NCI-H1694 (cell line): Measurements from ENCODE around the gene DOK6.
"Not testable (repeated sequence)": the region's sequence is repeated elsewhere in the genome, so short reads cannot be mapped to it uniquely, and the experiment has no call there.

Experiments used
- DNase-seq: peaks from one replicate; lab custom pipeline; 2025; lab: John Stamatoyannopoulos, UW

Gene DOK6

DNA sequence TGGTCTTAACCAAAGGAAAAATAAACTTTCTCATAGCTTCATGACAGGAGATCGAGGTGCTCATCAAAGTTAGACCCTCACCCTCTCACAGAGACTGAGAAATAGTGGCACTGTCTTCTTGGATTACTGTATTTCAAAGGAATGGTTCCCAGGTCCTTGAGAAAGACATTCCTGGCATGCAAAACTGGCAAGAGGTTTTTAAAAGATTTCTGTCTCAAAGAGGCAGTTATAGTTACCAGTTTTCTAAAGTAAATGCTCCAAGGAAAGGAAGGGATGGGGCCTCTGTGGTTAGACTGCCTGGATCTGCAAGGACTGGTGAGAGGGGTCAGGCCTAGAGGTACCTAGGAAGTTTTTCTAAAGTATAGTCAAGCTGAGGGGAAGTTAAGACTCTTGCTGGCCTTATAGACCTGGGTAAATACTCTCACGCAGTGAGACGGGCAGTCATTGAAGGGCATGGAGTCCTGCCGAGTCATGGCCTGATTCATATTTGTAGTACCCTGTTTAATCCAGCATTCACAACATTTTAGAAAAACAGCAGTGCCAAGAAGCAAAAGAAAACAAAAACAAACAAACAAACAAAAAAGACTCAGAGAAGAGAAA is 226.1 kb downstream of the DOK6 start:
- DNase-seq, result no peak

DNA sequence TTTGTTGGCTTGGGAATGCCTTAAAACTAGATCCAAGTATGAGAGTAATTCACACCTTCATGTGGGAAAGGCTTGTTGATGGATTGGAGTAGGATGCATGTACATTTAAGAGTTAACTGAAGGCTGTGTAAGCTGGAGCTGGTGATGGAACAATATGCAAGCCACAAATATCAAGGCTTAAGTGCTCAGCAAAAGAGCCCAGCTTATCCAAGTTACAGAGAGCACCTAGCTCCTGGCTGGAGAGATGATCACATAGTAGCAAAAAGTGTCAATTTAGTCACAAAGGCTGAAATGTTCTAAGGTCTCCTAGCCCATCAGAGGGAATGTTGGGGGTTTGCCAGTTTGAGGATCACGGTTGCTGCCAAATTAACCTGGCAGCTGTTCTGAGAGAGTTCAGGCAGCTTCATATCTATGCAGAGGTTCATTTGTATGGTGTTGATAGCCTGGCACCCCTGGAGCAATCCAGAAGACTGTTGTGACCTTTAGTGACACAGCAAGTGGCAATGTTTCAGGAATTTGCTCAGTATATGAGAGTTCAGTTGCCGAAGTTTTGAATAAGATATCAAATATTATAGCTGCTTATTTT is 228.2 kb downstream of the DOK6 start:
- peak; percentile 70 for DNase-seq

DNA sequence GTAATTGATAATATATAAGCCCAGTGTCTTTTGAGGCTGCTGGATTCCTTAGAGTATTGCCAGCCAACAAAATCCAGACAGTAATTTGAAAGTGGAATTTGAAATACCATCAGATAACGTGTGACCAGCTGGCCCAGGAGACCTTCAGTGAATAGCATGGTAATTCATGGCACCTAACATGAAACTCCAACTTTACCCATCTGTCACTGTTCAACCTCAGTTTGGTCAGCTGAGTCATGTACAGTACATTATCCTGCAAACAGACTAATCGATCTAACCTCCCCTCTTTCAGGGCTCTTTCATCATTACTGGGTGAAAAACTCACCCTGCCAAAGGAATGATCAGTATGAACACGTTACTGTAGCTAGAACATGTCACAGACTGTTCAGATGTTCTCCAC is 230.6 kb downstream of the DOK6 start:
- DNase-seq, result no peak

DNA sequence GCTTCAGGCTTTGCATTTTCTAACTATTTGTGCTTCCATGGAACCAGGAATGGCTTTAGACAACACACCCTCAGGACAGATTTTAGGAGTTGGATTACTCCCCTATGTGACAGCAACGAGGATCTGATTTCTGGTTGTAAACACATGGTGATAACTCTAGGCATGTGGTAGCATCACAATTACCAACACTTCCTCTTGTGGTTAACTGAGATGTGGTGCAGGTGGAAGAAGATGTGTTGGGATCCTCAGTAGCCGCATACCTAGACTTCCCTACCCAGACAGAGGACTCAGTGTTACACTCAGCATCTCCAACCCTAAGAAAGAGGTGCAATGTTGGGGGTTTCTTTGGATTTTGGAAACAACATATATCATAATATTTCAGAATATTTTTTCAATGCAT is 234.8 kb downstream of the DOK6 start:
- DNase-seq, result no peak

DNA sequence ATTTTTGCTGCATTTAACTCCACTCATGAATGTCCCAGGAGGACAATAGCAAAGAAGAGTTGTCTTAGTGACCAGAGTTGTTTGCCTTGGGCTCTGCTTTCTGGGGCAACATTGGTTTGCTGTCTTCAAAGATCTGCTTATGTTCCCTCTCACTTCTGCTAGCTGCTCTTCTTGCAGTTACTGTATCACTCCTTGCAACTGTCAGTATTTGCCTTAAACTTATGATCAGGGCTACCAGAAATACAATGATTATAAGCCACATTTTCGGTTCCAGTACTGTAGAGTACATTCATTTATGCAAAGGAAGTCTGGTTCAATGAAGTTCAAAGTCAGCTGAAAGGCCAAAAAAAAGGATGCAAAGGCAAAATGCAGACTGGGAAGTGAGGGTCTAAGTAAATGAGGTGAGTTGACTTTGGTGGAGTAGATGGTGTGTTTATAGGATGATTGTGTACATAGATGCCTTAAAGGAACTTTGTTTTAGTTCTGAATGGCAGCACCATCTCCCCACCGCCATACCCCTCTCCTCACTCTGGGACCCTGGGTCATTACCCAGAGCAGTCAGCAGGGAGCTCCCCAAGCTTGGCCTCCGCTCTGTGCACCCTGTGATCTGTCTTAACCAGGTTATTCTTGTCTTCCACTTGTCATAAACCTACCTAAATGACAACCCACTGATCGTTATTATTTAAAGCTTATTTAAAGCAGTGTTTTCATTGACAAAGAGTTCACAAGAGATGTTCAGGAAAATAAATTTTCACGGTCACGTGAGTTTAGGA is 236.0 kb downstream of the DOK6 start:
- DNase-seq, result no peak

DNA sequence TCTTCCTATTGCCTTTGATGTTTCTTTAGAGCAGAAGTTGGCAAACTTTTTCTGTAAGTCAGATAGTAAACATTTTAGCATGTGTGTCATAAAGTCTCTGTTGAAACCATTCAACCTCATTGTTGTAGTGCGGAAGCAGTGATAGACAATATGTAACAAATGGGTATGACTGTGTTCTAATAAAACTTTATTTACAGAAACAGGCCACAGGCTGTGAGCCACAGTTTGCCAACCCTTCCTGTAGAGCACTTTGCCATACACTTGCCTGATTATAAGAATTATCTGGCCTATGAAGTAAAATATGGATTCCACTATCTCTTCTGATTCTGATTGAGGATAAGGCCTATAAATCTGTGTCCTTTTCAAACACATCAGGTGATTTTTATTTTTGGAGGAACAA is 237.4 kb downstream of the DOK6 start:
- DNase-seq, result no peak

DNA sequence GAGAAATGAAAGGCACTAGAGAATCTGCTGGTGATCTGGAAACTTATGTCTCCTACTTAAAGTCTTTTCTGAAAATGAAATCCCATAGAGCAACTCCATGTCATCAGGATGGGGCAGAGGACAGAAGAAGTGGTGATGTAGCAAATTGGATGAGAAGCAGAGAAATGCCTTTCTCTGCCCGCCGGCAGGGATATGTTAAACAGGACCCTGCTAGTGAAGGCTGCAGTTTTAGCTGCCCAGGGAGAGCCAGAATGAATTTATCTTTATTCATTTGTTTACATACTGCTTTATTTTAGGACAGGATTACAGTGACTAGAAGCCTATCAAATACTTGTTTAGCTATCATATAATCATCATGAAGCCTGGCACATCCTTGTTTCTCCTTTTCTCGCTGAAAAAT is 247.0 kb downstream of the DOK6 start:
- DNase-seq, result no peak

DNA sequence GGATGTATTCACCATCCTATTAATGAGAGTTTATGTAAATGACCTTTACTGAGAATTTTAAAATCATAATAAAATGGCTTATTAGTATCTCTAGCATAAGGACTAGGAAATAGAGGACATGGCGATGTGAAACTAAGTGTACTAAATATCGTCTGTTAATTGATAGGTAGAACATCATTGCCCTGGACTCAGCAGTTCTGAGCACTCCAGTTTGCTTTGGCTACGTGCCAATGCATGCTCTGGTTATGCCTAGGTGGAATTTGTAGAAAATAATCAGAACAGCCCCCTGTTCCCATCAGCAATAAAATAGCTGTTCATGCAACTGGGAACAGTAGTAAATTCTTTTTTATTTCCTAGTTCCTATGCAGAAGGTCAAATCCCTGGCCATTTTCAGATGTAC is 247.8 kb downstream of the DOK6 start:
- no peak for DNase-seq

DNA sequence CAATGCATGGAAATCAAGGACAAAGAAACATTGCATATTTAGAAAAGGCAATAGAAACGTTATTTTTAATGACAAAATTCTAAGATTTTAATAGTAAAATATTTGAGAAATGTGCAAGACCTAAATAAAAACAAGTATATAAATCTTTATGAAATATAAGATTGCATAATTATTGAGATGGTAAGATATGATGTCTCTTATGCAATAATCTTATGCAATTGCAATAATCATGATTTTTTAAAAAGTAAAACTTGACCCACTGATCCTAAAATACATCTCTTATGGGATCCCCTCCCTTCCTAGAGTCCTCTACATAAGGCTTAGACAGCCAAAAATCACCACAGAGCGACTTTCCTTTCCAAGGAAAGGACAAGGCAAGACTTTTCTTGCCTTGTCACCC is 249.0 kb downstream of the DOK6 start:
- DNase-seq, result no peak

DNA sequence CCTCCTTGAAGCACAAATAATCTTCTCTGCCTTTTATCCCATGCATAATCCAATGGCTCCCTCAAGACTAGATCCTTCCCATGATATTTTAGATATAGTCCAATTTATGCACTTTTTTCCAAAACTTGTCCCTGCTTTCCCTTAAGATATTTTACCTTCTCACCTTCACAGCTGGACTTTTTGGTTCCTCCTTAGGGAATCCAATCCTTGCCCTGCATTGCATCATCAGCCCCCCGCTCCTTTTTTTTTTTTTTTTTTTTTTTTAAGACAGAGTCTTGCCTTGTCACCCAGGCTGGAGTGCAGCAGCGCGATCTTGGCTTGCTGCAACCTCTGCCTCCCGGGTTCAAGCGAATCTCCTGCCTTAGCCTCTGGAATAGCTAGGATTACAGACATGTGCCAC is 250.6 kb downstream of the DOK6 start:
- DNase-seq, result no peak

DNA sequence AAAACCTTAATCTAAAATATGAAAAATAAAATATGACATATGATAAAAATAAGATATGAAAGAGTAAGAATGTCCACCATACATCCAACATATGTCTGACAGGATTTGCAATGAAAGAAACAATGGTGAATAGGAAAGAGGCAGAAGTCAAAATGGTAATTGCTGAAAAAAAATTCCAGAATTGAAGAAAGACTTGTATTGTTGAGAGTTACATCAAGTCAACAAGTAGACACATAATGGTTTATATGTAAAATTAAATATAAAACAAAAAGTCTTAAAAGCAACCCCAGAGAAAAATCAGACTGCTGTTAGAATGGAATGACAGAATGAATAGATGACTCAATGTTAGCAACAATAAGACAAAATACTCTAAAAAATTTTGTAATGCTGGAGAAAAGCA is 255.1 kb downstream of the DOK6 start:
- no peak for DNase-seq

DNA sequence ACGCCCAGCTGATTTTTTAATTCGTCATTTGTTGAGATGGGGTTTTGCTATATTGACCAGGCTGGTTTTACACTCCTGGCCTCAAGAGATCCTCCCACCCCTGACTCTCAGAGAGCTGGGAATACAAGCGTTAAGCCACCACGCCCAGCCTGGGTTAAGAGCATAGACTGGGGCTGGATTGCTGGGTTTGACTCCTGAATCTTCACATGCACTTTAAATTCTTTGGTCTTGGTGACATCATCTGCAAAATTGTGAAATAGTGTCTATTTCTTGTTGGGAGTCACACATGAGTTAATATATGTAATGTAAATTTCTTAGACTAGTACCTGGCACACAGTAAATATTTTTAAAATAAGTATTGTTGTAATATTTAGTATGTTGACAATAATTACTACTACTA is 257.4 kb downstream of the DOK6 start:
- DNase-seq, result no peak

DNA sequence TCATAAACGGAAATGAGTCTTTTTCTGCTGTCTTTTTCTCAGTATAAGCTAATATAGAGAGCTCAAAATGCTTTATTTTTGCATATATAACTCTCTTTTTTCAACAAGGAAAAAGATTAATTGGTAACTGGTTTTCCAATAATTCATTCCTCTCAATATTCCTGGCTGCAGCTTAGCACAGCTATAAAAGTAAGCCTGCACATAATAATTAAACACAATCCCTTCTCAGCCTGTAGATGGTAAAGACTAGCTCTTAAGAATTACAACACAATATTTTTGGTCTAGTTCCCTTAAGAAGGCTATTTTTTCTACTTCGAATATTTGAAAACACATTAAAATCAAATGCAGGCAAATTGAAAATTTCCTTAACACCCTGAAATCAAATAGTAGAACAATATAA is 258.0 kb downstream of the DOK6 start:
- no peak for DNase-seq

DNA sequence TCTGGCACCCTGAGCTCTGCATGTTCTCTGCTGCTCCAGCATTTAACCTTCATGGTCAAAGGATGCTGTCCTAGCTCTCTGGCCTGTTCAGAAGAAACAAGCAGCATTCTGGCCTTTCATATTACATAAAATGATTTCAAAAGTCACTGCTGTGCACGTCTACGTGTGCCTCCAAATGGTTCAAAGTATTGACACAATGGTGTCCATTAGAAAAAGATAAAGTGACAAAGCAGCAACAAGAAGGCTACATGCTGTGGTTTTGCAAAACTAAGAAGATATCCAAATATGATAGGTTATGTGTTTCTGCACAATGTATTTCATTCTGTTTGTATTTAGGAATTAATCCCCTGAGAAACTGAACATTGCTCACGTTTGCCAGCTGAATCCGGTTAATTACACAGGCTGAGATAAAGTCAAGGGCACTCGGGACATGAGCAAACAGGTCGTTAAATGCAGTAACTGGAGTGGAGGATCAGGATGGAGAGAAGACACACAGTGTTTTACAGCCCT is 258.5 kb downstream of the DOK6 start:
- DNase-seq, result no peak

DNA sequence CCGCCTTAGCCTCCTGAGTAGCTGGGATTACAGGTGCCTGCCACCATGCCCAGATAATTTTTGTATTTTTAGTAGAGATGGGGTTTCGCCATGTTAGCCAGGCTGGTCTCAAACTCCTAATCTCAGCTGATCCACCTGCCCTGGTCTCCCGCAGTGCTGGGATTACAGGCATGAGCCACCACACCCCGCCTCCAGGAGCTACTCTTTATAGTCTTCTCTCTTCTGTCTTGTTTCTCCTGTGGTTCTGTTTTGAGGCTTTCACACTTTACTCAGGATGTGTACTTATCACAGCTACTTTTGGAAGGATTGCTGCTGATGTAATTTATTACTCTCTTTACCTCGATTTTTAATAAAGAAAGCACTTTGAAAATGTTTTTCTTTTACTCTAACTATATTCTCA is 261.4 kb downstream of the DOK6 start:
- not testable (repeated sequence) for DNase-seq

DNA sequence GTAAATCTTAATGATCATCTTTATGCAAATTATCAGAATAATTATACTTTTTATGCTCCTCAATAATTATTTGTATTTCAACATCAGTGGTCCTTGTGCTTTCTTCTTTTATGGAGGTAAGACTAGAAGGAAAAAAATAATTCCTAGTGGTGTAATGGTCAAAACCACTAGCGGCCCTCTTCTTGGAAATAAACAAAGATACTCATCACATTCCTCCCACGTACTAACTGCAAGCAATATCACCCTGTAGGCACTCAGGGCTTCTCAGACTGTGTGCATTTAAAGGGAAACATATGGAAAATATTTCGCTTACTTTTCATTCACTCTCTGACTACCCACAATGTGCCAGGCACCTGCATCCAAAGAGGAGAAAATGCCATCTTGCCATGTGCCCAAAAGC is 263.7 kb downstream of the DOK6 start:
- DNase-seq, result no peak

DNA sequence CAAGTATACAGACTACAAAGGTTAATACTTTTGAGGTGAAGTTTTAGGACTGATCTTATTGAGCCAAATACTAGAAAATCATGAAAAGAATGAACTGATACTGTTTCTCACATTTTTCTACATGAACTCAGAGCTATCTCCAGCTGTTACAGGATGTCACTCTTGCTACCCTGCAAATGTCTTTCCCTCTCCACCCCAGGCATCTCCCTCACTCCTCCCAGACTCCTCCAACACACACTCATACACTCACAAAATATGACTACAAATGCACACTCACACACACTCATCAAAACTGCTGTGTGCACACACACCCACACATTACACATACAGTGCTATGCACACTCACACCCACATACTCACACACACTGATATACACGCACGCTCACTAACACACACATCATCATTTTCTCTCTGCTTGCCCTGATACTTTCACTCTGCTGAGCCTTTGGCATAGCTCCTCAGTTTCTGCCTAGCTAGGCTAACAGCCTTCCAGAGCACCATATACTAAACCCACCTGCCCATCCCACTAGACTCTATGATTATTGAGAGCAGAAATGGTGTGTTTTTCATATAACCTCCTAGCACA is 273.7 kb downstream of the DOK6 start:
- no peak for DNase-seq

DNA sequence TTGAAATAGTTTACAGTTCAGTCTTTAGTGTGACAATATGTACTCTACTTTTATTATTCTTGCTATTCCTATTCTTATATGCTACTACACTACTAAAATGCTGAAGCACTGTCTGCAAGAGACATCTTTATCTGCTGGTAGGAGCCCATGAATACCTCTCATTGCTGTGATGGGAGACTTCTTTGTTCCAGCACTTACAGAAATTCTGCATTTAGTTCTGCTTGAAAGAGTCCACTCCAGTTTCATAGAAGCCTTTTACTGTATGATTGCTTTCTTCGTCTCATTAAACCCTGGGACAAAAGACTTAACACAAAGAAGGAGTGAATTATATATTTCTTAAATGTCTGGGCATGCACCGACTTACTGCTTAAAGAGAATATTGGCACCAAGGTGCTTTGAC is 274.3 kb downstream of the DOK6 start:
- DNase-seq, result no peak

DNA sequence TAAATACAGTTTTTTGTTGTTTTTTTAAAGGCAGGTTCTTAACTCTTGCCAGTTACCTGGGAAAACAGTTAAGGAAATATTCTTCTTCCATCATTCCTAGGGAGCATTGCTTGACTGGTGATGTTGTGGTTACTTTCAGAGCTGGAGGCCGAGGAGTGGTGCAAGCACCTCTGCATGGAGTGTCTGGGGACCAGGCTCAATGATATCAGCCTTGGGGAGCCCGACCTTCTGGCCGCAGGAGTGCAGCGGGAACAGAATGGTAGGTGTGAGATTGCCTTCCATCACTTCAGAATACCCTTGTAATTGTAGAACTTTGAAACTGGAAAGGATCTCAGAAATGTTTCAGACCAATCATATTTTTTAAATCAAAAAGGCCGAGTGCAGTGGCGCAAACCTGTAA is 276.9 kb downstream of the DOK6 start:
- DNase-seq, result no peak

DNA sequence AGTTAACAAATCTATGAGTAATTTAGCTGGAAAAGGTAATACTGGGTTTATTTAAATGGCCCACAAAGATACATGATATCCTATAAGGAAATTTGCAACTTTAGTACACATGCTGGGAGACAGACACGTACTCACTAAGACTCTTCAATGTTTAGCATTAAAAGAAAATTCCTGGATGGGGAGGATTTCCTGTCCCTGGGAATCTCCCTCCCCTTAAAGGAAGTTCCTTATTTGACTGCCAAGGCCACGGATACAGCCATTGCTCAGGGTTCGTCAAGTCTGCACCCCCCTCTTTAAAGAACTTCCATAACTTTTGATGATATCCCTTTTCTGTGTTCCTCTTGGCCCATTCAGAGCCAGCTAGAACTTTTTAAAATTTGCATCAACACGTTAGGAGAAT is 279.4 kb downstream of the DOK6 start:
- no peak for DNase-seq

DNA sequence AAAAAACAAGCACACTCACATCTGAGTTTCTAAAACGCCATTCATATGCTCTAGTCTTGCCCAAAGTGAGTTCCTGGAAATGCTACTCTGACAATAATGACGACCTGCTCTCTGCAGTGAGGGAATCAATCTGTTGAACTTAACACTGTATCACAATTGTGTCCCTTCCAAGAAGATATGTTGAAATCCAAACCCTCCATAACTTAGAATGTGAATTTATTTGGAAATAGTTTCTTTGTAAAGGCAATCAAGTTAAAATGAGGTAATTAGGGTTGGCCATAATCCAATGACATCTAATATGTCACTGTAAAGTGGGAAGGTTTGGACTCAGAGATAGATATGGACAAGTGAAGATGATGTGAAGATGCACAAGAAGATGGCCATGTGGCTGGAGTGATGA is 282.5 kb downstream of the DOK6 start:
- no peak for DNase-seq

DNA sequence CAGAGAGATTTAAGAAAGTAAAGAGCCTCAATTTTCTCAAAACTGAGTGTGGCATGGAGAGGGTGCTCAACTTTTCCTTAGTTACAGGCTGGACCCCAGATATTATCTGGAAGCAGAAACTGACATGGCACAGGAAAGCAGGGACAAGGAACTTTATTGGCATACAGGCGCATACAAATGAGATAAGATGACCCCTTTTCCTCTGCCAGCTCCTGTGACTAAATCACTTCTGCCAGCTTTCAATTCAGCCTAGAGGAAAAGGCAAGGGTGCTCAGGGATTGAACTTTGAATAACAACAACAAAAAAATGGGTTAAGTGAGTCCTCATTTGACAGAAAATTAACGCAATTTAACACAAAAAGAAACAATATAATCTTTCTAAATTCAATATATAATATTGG is 284.1 kb downstream of the DOK6 start:
- DNase-seq, result no peak

DNA sequence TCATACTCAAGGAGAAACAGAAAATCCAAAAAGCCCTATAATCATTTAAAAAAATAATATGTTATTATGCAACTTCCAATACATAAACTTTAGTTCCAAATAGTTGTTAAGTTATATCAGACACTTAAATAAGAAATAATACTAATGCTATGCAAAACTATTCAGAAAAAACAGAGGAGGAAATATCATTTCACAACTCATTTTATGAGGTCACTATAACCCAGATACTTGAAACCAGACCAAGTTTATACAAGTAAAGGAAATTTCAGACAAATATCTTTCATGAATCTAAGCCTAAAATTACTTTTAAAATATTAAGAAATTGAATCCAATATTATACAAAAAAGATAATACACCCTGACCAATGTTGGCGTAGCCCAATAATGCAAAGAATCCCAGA is 286.2 kb downstream of the DOK6 start:
- DNase-seq, result no peak
